HG02885 (cell line): ENCODE data around the gene LPO.

ENCODE experiments used
- ATAC-seq: cut with Tn5 transposase; IDR thresholded peaks from one replicate; pipeline ENCODE4 v1.9.1; 2021; ENCODE audit warnings: mild to moderate bottlenecking; ENCODE audit not compliant: unreplicated experiment, poor library complexity

The LPO gene

GRCh38 chr17:58228679-58229078 lies 9.7 kb upstream of the LPO start:
- no peak for ATAC-seq

DNA sequence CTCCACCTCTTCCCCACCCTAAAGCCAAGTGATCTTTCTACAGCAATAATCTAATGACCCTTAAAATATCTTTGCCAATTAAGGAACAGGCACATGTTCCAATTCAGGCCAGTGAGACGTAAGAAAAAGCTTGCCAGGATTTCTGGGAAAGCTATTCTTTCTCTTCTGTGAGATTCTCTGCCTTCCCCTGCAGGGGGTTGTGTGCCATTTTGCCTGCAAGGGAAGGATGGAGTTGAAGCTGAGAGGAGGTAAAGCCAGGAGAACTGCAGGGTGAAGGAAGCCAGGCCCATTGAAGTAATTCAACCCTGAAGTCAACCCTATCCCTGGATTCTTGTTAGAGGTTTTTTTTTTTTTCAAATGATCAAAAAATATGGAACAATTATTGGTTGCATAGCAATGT lies 9.0 kb upstream of the LPO start:
- no peak for ATAC-seq

- no peak for ATAC-seq
Measured at GRCh38 chr17:58229881-58230280, 8.5 kb upstream of the LPO start.

DNA sequence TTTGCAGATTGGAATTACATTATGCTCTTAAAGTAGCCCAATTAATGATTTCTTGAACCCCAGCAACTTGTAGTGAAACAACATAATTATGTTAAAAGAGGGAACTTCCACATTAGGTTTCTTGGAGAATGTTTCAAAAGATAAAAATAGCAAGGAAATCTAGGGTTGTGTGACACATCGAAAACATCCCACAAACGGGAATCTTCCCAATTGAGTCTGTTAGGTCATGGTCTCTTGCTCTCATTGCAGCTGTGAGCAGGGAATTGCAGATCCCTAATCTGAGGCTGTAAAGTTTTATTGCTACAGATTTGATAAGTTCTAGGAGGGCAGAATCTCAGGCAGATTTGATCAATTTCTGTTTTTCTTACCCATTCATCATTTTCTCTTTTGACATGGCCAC lies 6.7 kb upstream of the LPO start:
- no peak for ATAC-seq

- ATAC-seq = peak; percentile 78
Measured at GRCh38 chr17:58232707-58233156, 5.7 kb upstream of the LPO start.

GRCh38 chr17:58233543-58233942 lies 4.8 kb upstream of the LPO start:
- ATAC-seq = peak; percentile 66

DNA sequence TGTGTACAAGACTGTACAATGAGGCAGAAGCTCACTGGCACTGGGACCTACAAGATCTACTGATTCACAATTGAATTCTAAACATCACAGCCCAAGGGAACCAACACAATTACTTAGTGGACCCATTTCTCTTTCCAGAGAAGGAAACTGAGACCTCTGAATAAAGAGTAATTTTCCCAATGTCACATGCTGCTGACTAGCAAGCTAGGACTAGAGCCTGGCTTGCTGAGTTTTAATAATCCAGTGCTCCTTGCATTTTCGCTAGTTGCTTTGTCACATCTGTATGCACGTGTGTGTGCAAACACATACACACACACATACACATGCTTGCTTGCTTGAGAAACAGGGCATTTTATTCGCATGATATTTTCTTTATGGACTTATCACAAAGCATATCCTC lies 3.9 kb upstream of the LPO start:
- ATAC-seq = no peak

DNA sequence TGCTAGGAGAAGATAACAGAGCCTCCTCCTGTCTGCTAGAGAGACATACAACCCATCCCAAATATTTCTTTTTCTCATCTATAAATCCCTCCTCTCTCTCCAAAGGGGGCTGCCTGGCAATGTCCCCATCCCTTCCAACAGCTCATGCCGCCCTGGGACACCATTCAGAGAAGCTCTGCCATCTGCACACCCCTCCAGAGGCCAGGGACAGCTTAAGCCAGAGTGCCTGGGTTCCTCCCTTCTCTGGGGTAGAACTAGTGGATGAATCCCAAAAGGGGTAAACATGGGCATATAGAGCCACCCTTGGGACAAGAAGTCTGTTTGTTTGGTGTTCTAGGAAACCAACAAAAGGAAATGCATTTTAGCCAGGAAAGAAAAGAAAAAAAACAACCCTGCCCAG lies 2.6 kb upstream of the LPO start:
- no peak for ATAC-seq

GRCh38 chr17:58236394-58236793 lies 2.0 kb upstream of the LPO start:
- ATAC-seq = no peak

DNA sequence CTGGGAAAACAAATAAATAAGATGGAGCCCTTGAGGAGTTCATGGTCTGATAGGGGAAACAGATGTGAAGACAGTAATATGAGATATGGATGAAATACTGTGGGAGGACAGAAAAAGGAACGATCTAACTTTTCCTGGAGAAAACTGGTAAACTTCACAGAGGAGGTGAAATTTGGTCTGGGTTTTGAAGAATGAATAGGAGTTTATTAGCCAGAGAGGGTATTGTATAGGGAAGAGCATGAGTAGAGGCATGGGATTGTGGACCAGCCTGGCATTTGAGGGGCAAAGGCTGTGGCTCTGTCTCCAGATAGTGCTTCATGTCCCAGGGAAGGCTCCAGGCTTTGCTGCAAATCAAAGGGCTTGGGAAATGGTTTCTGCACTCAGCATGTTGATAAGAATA lies 1.6 kb downstream of the LPO start:
- ATAC-seq = no peak

- no peak for ATAC-seq
Measured at GRCh38 chr17:58242171-58242784, 3.9 kb downstream of the LPO start.

DNA sequence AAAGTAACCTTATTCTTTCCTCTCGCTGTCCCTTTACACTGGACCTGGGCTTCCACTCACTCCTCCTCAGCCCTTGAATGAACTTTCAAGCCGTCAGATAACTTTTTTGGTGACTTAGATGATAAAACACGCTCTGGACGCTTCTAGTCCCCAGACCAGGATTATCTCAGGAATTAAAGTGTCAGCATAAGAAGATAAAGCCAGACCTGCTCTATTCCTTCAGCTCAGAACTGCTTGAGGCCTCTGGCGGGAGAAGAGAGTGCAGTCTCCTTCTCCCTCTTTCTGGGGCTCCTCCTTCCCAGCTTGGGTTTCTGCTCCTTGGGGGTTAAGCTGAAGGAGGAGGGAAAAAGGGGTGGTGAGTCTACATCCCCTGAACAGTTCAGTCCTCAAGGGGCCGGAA lies 6.6 kb downstream of the LPO start:
- no peak for ATAC-seq

GRCh38 chr17:58245428-58246103 lies 7.2 kb downstream of the LPO start:
- no peak for ATAC-seq

GRCh38 chr17:58246104-58246740 lies 7.8 kb downstream of the LPO start:
- no peak for ATAC-seq

- no peak for ATAC-seq
Measured at GRCh38 chr17:58246781-58247180, 8.4 kb downstream of the LPO start.

GRCh38 chr17:58247511-58248363 lies 9.4 kb downstream of the LPO start:
- ATAC-seq = no peak

GRCh38 chr17:58248955-58249269 lies 10.5 kb downstream of the LPO start:
- no peak for ATAC-seq

DNA sequence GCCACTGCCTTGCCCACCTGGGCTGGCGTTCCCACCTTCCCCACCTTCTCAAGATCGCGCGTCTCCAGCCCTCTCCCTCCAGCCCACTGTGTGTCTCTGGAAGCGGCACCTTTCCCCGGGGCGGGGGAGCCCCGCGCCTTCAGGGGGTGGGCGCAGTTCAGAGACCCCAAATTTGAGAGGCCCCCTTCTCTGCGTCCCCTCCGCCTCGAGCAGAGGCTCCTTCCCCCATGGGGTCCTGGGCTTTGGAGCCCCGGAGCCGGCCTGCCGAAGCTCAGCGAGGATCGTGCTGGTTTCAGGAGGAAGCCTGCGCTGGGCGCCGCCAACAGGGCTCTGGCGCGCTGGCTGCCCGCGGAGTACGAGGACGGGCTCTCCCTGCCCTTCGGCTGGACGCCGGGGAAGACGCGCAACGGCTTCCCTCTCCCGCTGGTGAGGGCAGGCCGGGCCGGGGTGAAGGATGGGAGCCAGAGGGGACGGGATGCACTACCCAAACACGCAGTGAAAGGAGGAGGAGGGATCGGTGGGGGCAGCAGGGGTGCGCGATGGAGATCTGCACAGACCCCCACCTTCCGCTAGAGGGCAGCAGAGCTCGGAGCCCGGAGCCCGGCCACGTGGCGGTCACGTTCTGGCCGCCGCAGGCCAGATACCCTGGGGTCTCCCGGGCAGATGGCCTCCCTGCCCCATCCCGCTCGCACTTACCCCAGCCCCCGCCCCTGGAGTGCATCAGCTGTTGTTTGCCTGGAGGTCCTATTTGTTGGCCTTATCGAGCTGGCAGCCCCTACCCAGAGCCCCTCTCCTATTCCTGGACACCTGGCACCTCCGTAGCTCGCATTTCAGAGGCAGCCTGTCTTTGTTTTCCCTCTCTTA lies 11.1 kb downstream of the LPO start:
- ATAC-seq = peak; percentile 66

DNA sequence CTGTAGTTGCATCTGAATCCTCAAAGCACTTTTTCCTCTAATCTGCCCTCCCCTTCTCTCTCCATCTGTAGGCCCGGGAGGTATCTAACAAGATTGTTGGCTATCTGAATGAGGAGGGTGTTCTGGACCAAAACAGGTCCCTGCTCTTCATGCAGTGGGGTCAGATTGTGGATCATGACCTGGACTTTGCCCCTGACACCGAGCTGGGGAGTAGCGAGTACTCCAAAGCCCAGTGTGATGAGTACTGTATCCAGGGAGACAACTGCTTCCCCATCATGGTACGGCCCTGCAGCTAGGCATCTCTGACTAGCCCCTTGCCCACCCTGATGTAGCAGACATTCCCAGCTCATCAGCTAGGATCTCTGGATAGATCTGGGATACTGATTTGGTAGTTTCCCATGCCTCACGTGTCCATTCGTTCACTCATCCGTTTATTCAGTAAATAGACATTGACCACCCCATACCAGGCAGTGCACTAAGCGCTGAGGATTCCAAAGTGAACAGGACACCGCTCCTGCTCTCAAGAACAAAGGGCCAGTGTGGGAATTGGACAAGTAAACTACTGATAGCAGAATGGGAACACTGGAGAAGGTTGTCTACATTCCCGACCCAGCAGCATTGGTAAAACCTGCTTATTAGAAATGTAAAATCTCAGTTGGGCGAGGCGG lies 12.1 kb downstream of the LPO start:
- no peak for ATAC-seq

GRCh38 chr17:58252141-58252540 lies 13.8 kb downstream of the LPO start:
- no peak for ATAC-seq
